ENCODE results near the gene SGPP1. TPM values are rescaled to one million over a fixed set of nuclear protein-coding genes. Genes with fewer than 3 reads are reported as not detected.

Gene SGPP1, protein sequence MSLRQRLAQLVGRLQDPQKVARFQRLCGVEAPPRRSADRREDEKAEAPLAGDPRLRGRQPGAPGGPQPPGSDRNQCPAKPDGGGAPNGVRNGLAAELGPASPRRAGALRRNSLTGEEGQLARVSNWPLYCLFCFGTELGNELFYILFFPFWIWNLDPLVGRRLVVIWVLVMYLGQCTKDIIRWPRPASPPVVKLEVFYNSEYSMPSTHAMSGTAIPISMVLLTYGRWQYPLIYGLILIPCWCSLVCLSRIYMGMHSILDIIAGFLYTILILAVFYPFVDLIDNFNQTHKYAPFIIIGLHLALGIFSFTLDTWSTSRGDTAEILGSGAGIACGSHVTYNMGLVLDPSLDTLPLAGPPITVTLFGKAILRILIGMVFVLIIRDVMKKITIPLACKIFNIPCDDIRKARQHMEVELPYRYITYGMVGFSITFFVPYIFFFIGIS
- total RNA-seq (2014; rRNA removed; shearing (Covaris generic)) (19.4 and 21.0 TPM in 2 replicates), total RNA-seq (2022) (35.4 and 45.4 TPM in 2 replicates), Bru-seq, nascent RNA (percentile 96 among the genes with signal in this experiment), BruChase-seq, experiment 1, labeled RNA remaining after a 6-hour chase (percentile 89 among the genes with signal in this experiment), BruChase-seq, experiment 2, labeled RNA remaining after a 2-hour chase (percentile 94 among the genes with signal in this experiment)
- long read RNA-seq, transcript SGPP1-201 (3 exons, 3,312 nt) = major isoform, 156 of 185 reads
- long read RNA-seq, partial matches to known transcripts = 0 of 185 reads
- long read RNA-seq, other reads (novel, unspliced or antisense) = 29 of 185 reads

DNA sequence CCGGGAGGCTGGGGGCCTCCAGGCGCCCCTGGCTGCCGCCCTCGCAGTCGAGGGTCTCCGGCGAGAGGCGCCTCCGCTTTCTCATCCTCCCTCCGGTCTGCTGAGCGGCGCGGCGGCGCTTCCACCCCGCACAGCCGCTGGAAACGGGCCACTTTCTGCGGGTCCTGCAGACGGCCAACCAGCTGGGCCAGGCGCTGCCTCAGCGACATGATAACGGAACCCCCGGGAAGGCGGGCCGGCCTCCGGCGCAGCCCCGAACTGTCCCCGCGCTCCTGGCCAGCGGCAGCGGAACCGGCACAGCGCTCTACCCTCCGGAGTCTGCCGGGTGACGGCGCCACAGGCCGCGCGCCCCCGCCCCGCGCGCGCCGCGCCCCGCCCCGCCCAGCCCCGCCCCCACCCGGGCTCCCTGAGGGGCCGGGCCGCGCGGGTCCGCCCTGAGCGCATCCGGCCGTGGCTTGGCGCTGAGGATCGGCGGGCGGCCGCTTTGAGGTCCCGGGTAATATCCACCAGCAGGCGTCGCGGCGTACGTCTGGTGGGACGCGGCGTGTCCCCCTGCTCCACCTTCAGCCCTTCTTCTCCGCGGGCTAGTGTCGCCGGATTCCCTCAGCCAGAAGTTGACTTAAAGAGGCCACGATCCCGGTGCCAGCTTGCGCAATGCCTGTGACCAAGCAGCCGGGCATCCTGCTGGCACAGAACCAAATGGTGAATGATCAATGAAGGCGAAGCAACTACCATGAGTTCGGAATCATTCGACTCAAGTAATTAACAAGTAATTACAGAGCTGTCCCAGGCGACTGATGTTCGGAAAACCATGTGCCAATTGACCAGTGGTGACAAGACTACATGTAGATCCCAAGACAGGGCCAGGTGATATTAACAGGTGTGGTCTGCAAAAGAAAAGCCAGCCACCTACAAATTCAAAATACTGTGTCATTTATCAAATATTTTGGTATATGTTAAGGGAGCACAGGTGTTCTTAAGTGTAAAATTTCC, at the start of gene SGPP1:
TSS of gene SGPP1 (minus strand) at position 330 of the 993 bp plus-strand sequence. CDS start at position 209, 121 bp downstream.
- Histone ChIP-seq H2AFZ (ENCODE audit: low read length) (peak within 1 kb of the TSS; percentile 92), H3K4me2 (ENCODE audit: low read length) (peak within 1 kb of the TSS; percentile 79), H3K27ac (ENCODE audit: low read depth, low read length, poor library complexity, severe bottlenecking) (peak within 1 kb of the TSS; percentile 91), H4K20me1 (ENCODE audit: insufficient read depth, low read length) (no peaks in the 10 kb centered on the region), H3K9me2 (ENCODE audit: insufficient read depth, low read length) (no peaks in the 10 kb centered on the region), H3K4me3 (ENCODE audit: low read depth, low read length, poor library complexity, severe bottlenecking) (peak within 1 kb of the TSS; percentile 100), H3K4me1 (ENCODE audit: insufficient read depth, low read length, poor library complexity, severe bottlenecking) (peaks cover 28% of the 10 kb centered on the region), H3K9me3 (ENCODE audit: low read length) (no peaks in the 10 kb centered on the region; the same call in 1 of the 2 replicates), H3K36me3 (ENCODE audit: insufficient read depth, low read length) (peaks cover 19% of the 10 kb centered on the region), H3K79me2 (ENCODE audit: insufficient read depth, low read depth, low read length) (peaks cover 44% of the 10 kb centered on the region)
- ChIA-PET POLR2A (interaction anchor here (0.6 to 1.4 kb wide), 3 partner anchors 19 to 87 kb away, joined by 3 to 11 read pairs (median 3); no protein-coding TSS in a partner anchor), CTCF (ENCODE audit: unreplicated experiment) (no interaction called here)
- BruUV-seq (replicated peaks) = no TSS peak
- peak; percentile 94 for DNase-seq (ENCODE audit: low spot score)
- TF ChIP-seq CTCF (conservative IDR thresholded peaks at IDR 0.05; ENCODE audit: low read length) (peak; percentile 62), EZH2phosphoT487 (IDR thresholded peaks at IDR 0.05; ENCODE audit: borderline replicate concordance, low read depth, low read length) (no peak)
- intact Hi-C loops (cut with micrococcal nuclease; ENCODE audit: unreplicated experiment) = loop anchor here (1.0 to 10.0 kb wide), 6 partner anchors 21 to 777 kb away; partner anchors contain the start of genes SYNE2, ZBTB1 and ZBTB25

DNA sequence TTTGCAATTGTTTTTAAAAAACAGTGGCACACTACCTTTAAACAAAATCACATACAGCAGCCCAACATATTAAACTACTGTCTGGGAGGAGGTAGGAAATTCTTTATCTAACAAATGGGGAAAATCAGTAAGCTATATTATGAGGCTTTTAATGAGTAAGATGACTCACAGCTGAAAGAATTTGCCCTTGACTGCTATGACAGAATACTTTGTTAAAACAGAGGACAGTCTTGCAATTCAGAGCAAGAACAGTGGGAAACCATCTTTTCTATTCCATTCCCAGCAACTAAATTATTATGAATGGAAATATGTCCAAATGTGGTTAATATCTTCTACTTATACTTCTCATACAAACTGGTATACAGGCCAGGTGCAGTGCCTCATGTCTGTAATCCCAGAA, 49.2 kb upstream of the SGPP1 start:
- no peak for DNase-seq (ENCODE audit: low spot score)
- Histone ChIP-seq H3K4me1 (ENCODE audit: insufficient read depth, low read length, poor library complexity, severe bottlenecking) (no peaks in the 10 kb centered on the region), H3K79me2 (ENCODE audit: insufficient read depth, low read depth, low read length) (no peaks in the 10 kb centered on the region), H3K4me3 (ENCODE audit: low read depth, low read length, poor library complexity, severe bottlenecking) (no peak overlapping the region), H3K9me3 (ENCODE audit: low read length) (no peaks in the 10 kb centered on the region), H3K27ac (ENCODE audit: low read depth, low read length, poor library complexity, severe bottlenecking) (no peak overlapping the region), H2AFZ (ENCODE audit: low read length) (no peak overlapping the region), H4K20me1 (ENCODE audit: insufficient read depth, low read length) (no peaks in the 10 kb centered on the region), H3K4me2 (ENCODE audit: low read length) (no peak overlapping the region), H3K9me2 (ENCODE audit: insufficient read depth, low read length) (no peaks in the 10 kb centered on the region), H3K36me3 (ENCODE audit: insufficient read depth, low read length) (no peaks in the 10 kb centered on the region)
- POLR2A ChIA-PET = interaction anchor here (0.6 kb wide), 1 partner anchor 143 kb away, joined by 3 read pairs; no protein-coding TSS in a partner anchor
- BruUV-seq (replicated peaks) = no TSS peak
- CTCF ChIA-PET (ENCODE audit: unreplicated experiment) = no interaction called here
- intact Hi-C loops (cut with micrococcal nuclease; ENCODE audit: unreplicated experiment) = no loop called here
- no peak for TF ChIP-seq EZH2phosphoT487 (IDR thresholded peaks at IDR 0.05; ENCODE audit: borderline replicate concordance, low read depth, low read length)
- no peak for TF ChIP-seq CTCF (conservative IDR thresholded peaks at IDR 0.05; ENCODE audit: low read length)
